Neural progenitor cell (in vitro differentiated cells): Measurements from ENCODE around the gene UBXN2A. TPM values are rescaled to one million over a fixed set of nuclear protein-coding genes. Genes with fewer than 3 reads are reported as not detected.

Experiments used
- DNase-seq: peaks from one replicate; pipeline ENCODE4 v3.0.0-alpha.2; 2016; ENCODE audit warnings: low spot score
- H2AFZ ChIP-seq: fragments of 200-600 bp; sonication (generic); replicated peaks from 2 replicates; pipeline ENCODE4 v1.6.1; 2016; ENCODE audit warnings: antibody characterized with exemption
- H3F3A ChIP-seq: fragments of 200-600 bp; sonication (generic); 2 replicates; pipeline ENCODE4 v1.6.1; 2016; ENCODE audit warnings: antibody characterized with exemption, low read depth
- H3K27ac ChIP-seq: fragments of 200-600 bp; sonication (generic); 2 replicates; pipeline ENCODE4 v1.5.1; 2016; ENCODE audit warnings: mild to moderate bottlenecking
- H3K27me3 ChIP-seq: fragments of 200-600 bp; sonication (generic); 2 replicates; pipeline ENCODE4 v1.6.1; 2016; ENCODE audit warnings: mild to moderate bottlenecking, moderate library complexity
- H3K36me3 ChIP-seq: fragments of 200-600 bp; sonication (generic); 2 replicates; pipeline ENCODE4 v1.5.1; 2016
- H3K4me1 ChIP-seq: fragments of 200-600 bp; sonication (generic); 2 replicates; pipeline ENCODE4 v1.6.1; 2016; ENCODE audit warnings: mixed run types
- H3K4me2 ChIP-seq: fragments of 200-600 bp; sonication (generic); 2 replicates; pipeline ENCODE4 v1.6.1; 2016
- H3K4me3 ChIP-seq: fragments of 200-600 bp; sonication (generic); 2 replicates; pipeline ENCODE4 v1.5.1; 2016
- H3K79me2 ChIP-seq: fragments of 200-600 bp; sonication (generic); 2 replicates; pipeline ENCODE4 v1.6.1; 2016; ENCODE audit warnings: low read depth
- H3K9ac ChIP-seq: fragments of 200-600 bp; sonication (generic); 2 replicates; pipeline ENCODE4 v1.6.1; 2016
- H3K9me3 ChIP-seq: fragments of 200-600 bp; sonication (generic); 2 replicates; pipeline ENCODE4 v1.5.1; 2016; ENCODE audit warnings: low read depth
- H4K20me1 ChIP-seq: fragments of 200-600 bp; sonication (generic); 2 replicates; pipeline ENCODE4 v1.6.1; 2016; ENCODE audit warnings: low read depth
- H3K27ac Mint-ChIP-seq: 3 replicates; pipeline ENCODE4 v1.8.0; 2021; ENCODE audit warnings: mixed read lengths
- H3K27me3 Mint-ChIP-seq: 2 replicates; pipeline ENCODE4 v1.8.0; 2022; ENCODE audit warnings: low read depth, mild to moderate bottlenecking, inconsistent platforms, moderate library complexity, mixed read lengths; ENCODE audit not compliant: insufficient read depth
- H3K36me3 Mint-ChIP-seq: 3 replicates; pipeline ENCODE4 v1.8.0; 2021; ENCODE audit warnings: mixed read lengths
- H3K4me1 Mint-ChIP-seq: 3 replicates; pipeline ENCODE4 v1.8.0; 2021; ENCODE audit warnings: mixed read lengths
- H3K4me3 Mint-ChIP-seq: 3 replicates; pipeline ENCODE4 v1.8.0; 2021; ENCODE audit warnings: mild to moderate bottlenecking, moderate library complexity, mixed read lengths
- H3K9me3 Mint-ChIP-seq: 3 replicates; pipeline ENCODE4 v1.8.0; 2020; ENCODE audit warnings: mixed read lengths
- EZH2 ChIP-seq: fragments of 200-600 bp; sonication (generic); IDR thresholded peaks from 2 replicates; pipeline ENCODE4 v1.6.1; 2017; ENCODE audit warnings: antibody characterized with exemption, mild to moderate bottlenecking, moderate library complexity
- EZH2phosphoT487 ChIP-seq: fragments of 200-600 bp; sonication (generic); IDR thresholded peaks from 2 replicates; pipeline ENCODE4 v1.6.1; 2017; ENCODE audit warnings: antibody characterized with exemption
- total RNA-seq: library from RNA; depleted of rRNA; stranded (reverse); fragments of >200 nt; gene quantifications from 2 replicates; pipeline ENCODE4 v1.2.3, GENCODE V29; 2015; ENCODE audit warnings: low replicate concordance
- TF ChIP-seq, protein P1 (sequence below): fragments of 200-600 bp; sonication (generic); IDR thresholded peaks from 2 replicates; pipeline ENCODE4 v1.5.1; 2017; ENCODE audit warnings: antibody characterized with exemption, mild to moderate bottlenecking

The UBXN2A gene
- total RNA-seq, 1 donor from 2014 or later: 24.1 TPM

DNA sequence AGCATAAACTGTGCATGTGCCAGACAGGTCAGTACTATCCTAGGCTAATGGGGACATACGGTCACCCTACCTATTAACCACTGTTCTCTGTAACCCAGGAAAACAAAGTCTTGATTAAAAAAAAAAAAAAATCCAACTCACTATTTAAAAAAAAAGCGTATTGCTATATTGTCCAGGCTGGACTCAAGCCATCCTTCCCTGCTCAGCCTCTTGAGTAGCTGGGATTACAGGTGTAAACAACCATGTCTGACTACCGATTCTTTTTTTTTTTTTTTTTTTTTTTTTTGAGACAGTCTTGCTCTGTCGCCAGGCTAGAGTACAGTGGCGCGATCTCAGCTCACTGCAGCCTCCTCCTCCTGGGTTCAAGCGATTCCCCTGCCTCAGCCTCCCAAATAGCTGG is 24.9 kb upstream of the UBXN2A start:
- peaks cover 6% of the 10 kb centered on the region for H3K4me1 ChIP-seq
- no peaks in the 10 kb centered on the region for H3K9me3 ChIP-seq
- no peak overlapping the region for H3K27ac Mint-ChIP-seq
- DNase-seq: no peak
- no peaks in the 10 kb centered on the region for H3F3A ChIP-seq
- H3K9ac ChIP-seq: no peak overlapping the region
- H3K4me2 ChIP-seq: no peak overlapping the region
- no peak overlapping the region for H3K4me3 ChIP-seq
- peaks cover 2% of the 10 kb centered on the region for H3K9me3 Mint-ChIP-seq
- H3K36me3 ChIP-seq: no peaks in the 10 kb centered on the region
- H4K20me1 ChIP-seq: peaks cover 40% of the 10 kb centered on the region
- no peaks in the 10 kb centered on the region for H3K27me3 ChIP-seq
- H3K27me3 Mint-ChIP-seq: no peaks in the 10 kb centered on the region
- H3K4me1 Mint-ChIP-seq: peaks cover 8% of the 10 kb centered on the region
- H3K27ac ChIP-seq: no peak overlapping the region
- H2AFZ ChIP-seq: no peak overlapping the region
- no peak for TF ChIP-seq EZH2phosphoT487
- no peak for TF ChIP-seq EZH2
- TF ChIP-seq, protein P1, sequence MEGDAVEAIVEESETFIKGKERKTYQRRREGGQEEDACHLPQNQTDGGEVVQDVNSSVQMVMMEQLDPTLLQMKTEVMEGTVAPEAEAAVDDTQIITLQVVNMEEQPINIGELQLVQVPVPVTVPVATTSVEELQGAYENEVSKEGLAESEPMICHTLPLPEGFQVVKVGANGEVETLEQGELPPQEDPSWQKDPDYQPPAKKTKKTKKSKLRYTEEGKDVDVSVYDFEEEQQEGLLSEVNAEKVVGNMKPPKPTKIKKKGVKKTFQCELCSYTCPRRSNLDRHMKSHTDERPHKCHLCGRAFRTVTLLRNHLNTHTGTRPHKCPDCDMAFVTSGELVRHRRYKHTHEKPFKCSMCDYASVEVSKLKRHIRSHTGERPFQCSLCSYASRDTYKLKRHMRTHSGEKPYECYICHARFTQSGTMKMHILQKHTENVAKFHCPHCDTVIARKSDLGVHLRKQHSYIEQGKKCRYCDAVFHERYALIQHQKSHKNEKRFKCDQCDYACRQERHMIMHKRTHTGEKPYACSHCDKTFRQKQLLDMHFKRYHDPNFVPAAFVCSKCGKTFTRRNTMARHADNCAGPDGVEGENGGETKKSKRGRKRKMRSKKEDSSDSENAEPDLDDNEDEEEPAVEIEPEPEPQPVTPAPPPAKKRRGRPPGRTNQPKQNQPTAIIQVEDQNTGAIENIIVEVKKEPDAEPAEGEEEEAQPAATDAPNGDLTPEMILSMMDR: no peak
- H3K36me3 Mint-ChIP-seq: peaks cover 8% of the 10 kb centered on the region
- H3K79me2 ChIP-seq: peaks cover 98% of the 10 kb centered on the region
- no peak overlapping the region for H3K4me3 Mint-ChIP-seq

DNA sequence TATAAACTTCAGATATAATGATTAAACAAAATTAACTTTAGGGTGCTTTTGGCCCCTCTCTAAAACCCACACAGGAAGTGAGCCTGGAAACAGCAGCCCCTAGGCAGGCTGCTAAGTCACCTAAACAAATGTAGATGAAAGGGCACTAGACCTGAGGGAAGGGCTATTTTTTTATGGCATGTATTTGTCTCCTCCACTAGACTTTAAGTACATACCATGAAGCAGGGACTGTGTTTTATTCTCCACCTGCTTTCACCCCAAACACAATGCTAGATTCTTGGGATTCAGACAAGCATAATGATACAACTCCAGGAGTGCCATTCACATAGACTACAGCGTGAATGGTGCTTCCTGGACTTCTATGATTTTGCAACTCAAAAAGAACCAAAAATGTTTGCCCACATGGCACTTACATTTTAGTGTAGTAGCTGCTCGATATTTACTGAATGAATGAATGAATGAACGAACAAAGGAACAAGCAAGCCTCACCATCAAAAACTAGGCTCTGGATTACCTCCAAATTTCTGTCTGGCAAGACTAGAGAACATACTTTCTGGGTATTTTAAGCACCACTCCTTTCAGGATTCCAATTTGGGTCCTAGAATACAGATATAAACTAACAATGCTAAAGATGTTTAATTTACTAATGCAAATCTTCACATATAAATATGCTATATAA is 23.4 kb upstream of the UBXN2A start:
- H3K27me3 ChIP-seq: no peaks in the 10 kb centered on the region
- Mint-ChIP-seq H3K27me3 (no peaks in the 10 kb centered on the region), H3K4me1 (peaks cover 8% of the 10 kb centered on the region), H3K4me3 (no peak overlapping the region), H3K9me3 (peaks cover 2% of the 10 kb centered on the region), H3K27ac (no peak overlapping the region), H3K36me3 (peaks cover 8% of the 10 kb centered on the region)
- peaks cover 44% of the 10 kb centered on the region for H4K20me1 ChIP-seq
- no peaks in the 10 kb centered on the region for H3F3A ChIP-seq
- no peak overlapping the region for H3K27ac ChIP-seq
- TF ChIP-seq EZH2phosphoT487 (no peak), EZH2 (no peak)
- TF ChIP-seq, protein P1: no peak
- H3K9me3 ChIP-seq: no peaks in the 10 kb centered on the region
- H3K4me3 ChIP-seq: no peak overlapping the region
- DNase-seq: no peak
- no peak overlapping the region for H3K9ac ChIP-seq
- peaks cover 6% of the 10 kb centered on the region for H3K4me1 ChIP-seq
- peaks cover 100% of the 10 kb centered on the region for H3K79me2 ChIP-seq
- H2AFZ ChIP-seq: no peak overlapping the region
- H3K36me3 ChIP-seq: no peaks in the 10 kb centered on the region
- no peak overlapping the region for H3K4me2 ChIP-seq

DNA sequence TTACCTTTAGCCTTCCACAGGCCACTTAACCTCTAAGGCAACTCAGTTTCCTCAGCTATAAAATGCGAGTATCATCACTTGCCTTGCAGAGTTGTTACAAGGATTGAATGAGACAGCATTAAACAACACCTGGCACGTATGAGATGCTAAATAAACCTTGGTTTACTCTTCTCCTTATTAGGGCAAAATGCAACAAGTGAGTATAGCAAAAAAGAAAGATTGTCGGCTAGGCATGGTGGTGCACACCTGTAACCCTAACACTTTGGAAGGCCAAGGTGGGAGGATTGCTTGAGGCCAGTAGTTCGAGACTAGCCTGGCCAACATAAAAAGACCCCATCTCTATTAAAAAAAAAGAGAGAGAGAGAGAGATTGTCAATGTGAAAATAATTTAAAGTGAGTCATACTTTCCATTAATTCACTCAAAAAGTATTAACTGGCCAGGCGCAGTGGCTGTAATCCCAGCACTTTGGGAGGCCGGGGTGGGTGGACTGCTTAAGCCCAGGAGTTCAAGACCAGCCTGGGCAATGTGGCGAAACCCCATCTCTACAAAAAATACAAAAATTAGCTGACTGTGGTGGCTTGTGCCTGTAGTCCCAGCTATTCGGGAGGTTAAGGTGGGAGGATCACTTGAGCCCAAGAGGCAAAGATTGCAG is 21.3 kb upstream of the UBXN2A start:
- Mint-ChIP-seq H3K36me3 (peaks cover 5% of the 10 kb centered on the region), H3K9me3 (no peaks in the 10 kb centered on the region)

More for the DNA sequence above, 21.3 kb upstream of the UBXN2A start:
- peaks cover 44% of the 10 kb centered on the region for H4K20me1 ChIP-seq
- Mint-ChIP-seq H3K4me3 (no peak overlapping the region), H3K27me3 (no peaks in the 10 kb centered on the region), H3K27ac (no peak overlapping the region), H3K4me1 (peaks cover 10% of the 10 kb centered on the region)
- no peak overlapping the region for H3K9ac ChIP-seq
- no peak overlapping the region for H2AFZ ChIP-seq
- no peaks in the 10 kb centered on the region for H3K27me3 ChIP-seq
- no peak overlapping the region for H3K4me3 ChIP-seq
- H3K4me1 ChIP-seq: peaks cover 6% of the 10 kb centered on the region
- H3F3A ChIP-seq: no peaks in the 10 kb centered on the region
- H3K79me2 ChIP-seq: peaks cover 100% of the 10 kb centered on the region
- H3K36me3 ChIP-seq: no peaks in the 10 kb centered on the region
- no peak overlapping the region for H3K27ac ChIP-seq
- no peak overlapping the region for H3K4me2 ChIP-seq
- no peak for TF ChIP-seq EZH2
- TF ChIP-seq, protein P1: no peak
- no peak for DNase-seq
- no peaks in the 10 kb centered on the region for H3K9me3 ChIP-seq
